GM12865 (cell line): ENCODE results near the gene VSTM2L.
"Not testable (repeated sequence)": the region's sequence is repeated elsewhere in the genome, so short reads cannot be mapped to it uniquely, and the experiment has no call there.

Experiments used
- DNase-seq: peaks from one replicate; pipeline ENCODE4 v3.0.0; 2010; ENCODE audit warnings: low read depth
- H3K4me3 ChIP-seq: 2 replicates; pipeline ENCODE4 v1.5.1; 2011; ENCODE audit warnings: mild to moderate bottlenecking, low read depth, low read length, control low read depth
- CTCF ChIP-seq: IDR thresholded peaks from 2 replicates; pipeline ENCODE4 v1.5.1; 2011; ENCODE audit warnings: low read length, control low read depth, low read depth, inconsistent platforms; ENCODE audit not compliant: insufficient read depth; ENCODE audit errors: missing control alignments

The VSTM2L gene

GRCh38 chr20:37902504-37903313 lies at the start of gene VSTM2L:
VSTM2L (plus strand) TSS chr20:37903127; CDS start chr20:37903351, 224 bp downstream.
- peak; percentile 44 for DNase-seq
- no peak for TF ChIP-seq CTCF
- peak within 1 kb of the TSS; percentile 46 for H3K4me3 ChIP-seq

GRCh38 chr20:37853823-37854375 lies 49.0 kb upstream of the VSTM2L start:
- no peak for TF ChIP-seq CTCF
- DNase-seq, result peak; percentile 82
- no peak overlapping the region for H3K4me3 ChIP-seq

GRCh38 chr20:37856034-37856433 lies 46.9 kb upstream of the VSTM2L start:
- H3K4me3 ChIP-seq, DNase-seq: not testable (repeated sequence)

GRCh38 chr20:37856932-37857660 lies 45.8 kb upstream of the VSTM2L start:
- no peak overlapping the region for H3K4me3 ChIP-seq
- no peak for TF ChIP-seq CTCF
- DNase-seq, result peak; percentile 28

GRCh38 chr20:37859406-37860171 lies 43.3 kb upstream of the VSTM2L start:
- TF ChIP-seq CTCF, result no peak
- H3K4me3 ChIP-seq, result no peak overlapping the region
- no peak for DNase-seq

GRCh38 chr20:37863289-37863688 lies 39.6 kb upstream of the VSTM2L start:
- H3K4me3 ChIP-seq, result no peak overlapping the region
- no peak for TF ChIP-seq CTCF
- DNase-seq, result no peak

GRCh38 chr20:37864298-37864697 lies 38.6 kb upstream of the VSTM2L start:
- TF ChIP-seq CTCF, result no peak
- no peak overlapping the region for H3K4me3 ChIP-seq
- no peak for DNase-seq
